Activated T-cell treated with anti-CD3 and anti-CD28 coated beads, Interleukin-2, amount 50 U/mL, for 72 hours (primary cell): ENCODE measurements around the gene RNF14. TPM values are rescaled to one million over a fixed set of nuclear protein-coding genes. Genes with fewer than 3 reads are reported as not detected.
A peak's percentile ranks its signal among the peaks of the same experiment; 100 is the strongest.
"Not testable (repeated sequence)": the region's sequence is repeated elsewhere in the genome, so short reads cannot be mapped to it uniquely, and the experiment has no call there.

Experiments
- ATAC-seq, 2 donors: fragments of 150-1000 bp; cut with Tn5 transposase; replicated peaks in 1 of 2; 2 replicates each; pipeline ENCODE4 v1.10.0; 2021; ENCODE audit warnings: moderate library complexity in 2 of 2, mild to moderate bottlenecking in 1 of 2
- DNase-seq, 2 donors: peaks; one replicate each; pipeline ENCODE4 v3.0.0; 2021 to 2022; ENCODE audit warnings: mixed read lengths in 1 of 2
- H3K27ac Mint-ChIP-seq: one replicate; pipeline ENCODE4 v1.8.0; 2022; ENCODE audit warnings: mild to moderate bottlenecking, moderate library complexity, mixed read lengths
- H3K27me3 Mint-ChIP-seq: one replicate; pipeline ENCODE4 v1.8.0; 2022; ENCODE audit warnings: low read depth, mixed read lengths
- H3K36me3 Mint-ChIP-seq, 2 donors: one replicate each; pipeline ENCODE4 v1.8.0; 2022; ENCODE audit warnings: mixed read lengths in 2 of 2, mild to moderate bottlenecking in 1 of 2; ENCODE audit not compliant: insufficient read depth in 2 of 2
- H3K4me1 Mint-ChIP-seq: one replicate; pipeline ENCODE4 v1.8.0; 2022; ENCODE audit warnings: low read depth, mixed read lengths
- H3K4me3 Mint-ChIP-seq, 2 donors: one replicate each; pipeline ENCODE4 v1.8.0; 2022; ENCODE audit warnings: mild to moderate bottlenecking in 2 of 2, mixed read lengths in 2 of 2, moderate library complexity in 2 of 2
- H3K9me3 Mint-ChIP-seq, 2 donors: one replicate each; pipeline ENCODE4 v1.8.0; 2022; ENCODE audit warnings: mixed read lengths in 2 of 2
- total RNA-seq, 2 donors: library from RNA; stranded (reverse); gene quantifications; one replicate each; pipeline ENCODE4 v1.2.3, GENCODE V29; 2022

The RNF14 gene
- total RNA-seq, 2 donors from 2014 or later = 38.6 to 40.4 TPM

DNA sequence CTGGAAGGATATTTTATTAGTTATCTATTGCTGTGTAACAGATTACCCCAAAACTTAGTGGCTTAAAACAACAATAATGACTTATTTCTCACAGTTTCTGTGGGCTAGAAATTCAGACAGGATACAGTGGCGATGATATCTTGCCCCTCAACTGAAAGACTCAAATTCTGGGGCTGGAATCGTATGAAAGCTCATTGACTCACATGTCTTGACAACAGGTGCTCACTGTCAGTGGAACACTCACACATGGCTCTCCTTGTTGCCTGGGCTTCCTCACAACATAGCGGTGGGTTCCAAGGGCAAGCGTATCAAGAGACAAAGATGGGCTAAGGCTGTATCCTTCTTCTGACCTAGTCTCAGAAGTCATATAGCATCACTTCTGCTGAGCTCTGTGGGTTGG lies 47.7 kb downstream of the RNF14 start:
- Mint-ChIP-seq H3K36me3 (peaks cover 0 to 5% of the 10 kb centered on the region in 2 donors), H3K9me3 (peaks cover 4 to 5% of the 10 kb centered on the region in 2 donors), H3K27me3 (no peaks in the 10 kb centered on the region), H3K4me1 (peaks cover 83% of the 10 kb centered on the region), H3K4me3 (peak overlapping the region; percentile 77 to 91), H3K27ac (peak overlapping the region; percentile 93)
- ATAC-seq (peak; percentile 44 to 61), DNase-seq (peak; percentile 53 to 61)

DNA sequence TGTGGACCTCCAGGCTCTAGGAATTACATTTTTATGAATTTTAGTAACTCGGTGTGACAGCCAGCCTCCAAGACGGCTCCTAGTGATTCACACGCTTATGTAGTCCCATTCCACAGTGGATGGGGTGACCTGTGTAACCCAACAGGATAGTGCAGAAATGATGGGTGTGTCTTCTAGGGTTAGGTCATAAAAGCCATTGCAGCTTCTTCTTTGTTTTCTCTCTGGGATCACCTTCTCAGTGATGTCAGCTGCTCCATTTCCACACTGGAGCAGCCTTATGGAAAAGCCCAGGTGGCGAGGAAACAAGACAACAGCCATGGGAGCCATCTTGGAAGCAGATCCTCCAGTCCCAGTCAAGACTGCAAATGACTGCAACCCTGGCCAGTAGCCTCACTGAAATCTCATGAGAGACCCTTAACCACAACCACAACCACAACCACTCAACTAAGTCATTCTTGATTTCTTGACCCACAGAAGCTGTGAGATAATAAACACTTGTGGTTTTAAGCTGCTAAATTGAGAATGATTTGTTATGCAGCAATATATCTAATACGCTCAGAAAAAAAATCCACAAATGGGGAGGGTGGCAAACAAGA lies 49.0 kb downstream of the RNF14 start:
- H3K27ac Mint-ChIP-seq = peak overlapping the region; percentile 56
- peaks cover 0 to 5% of the 10 kb centered on the region in 2 donors for H3K36me3 Mint-ChIP-seq
- peak overlapping the region; percentile 29 to 49 for H3K4me3 Mint-ChIP-seq
- H3K9me3 Mint-ChIP-seq = peaks cover 4 to 5% of the 10 kb centered on the region in 2 donors
- DNase-seq = peak; percentile 43 to 48
- ATAC-seq = no peak
- peaks cover 75% of the 10 kb centered on the region for H3K4me1 Mint-ChIP-seq
- H3K27me3 Mint-ChIP-seq = no peaks in the 10 kb centered on the region

DNA sequence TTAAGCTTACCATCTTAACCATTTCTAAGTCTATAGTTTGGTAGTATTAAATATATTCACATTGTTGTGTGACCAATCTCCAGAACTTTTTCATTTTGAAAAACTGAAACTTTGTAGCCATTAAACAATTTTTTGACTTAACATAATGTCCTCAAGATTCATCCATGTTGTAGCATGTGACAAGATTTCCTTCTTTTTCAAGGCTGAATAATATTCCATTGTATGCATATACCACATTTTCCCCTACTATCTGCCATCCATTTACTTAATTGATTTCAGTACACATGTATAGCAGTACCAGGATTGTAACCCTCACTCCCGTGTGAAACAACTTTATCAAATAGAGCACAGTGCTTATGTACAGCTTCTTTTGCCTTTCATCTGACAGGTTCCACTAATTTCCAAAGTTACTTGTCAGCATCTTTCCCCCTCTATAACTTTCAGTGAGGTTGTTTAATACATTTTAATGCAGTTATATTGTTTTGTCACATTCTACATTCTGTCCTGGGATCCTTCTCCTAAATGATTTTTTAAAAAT lies 51.3 kb downstream of the RNF14 start:
- ATAC-seq (no peak), DNase-seq (no peak)
- peaks cover 63% of the 10 kb centered on the region for H3K4me1 Mint-ChIP-seq
- H3K27ac Mint-ChIP-seq = no peak overlapping the region
- no peaks in the 10 kb centered on the region for H3K27me3 Mint-ChIP-seq
- no peak overlapping the region for H3K4me3 Mint-ChIP-seq
- peaks cover 0 to 5% of the 10 kb centered on the region in 2 donors for H3K36me3 Mint-ChIP-seq
- H3K9me3 Mint-ChIP-seq = peaks cover 4 to 5% of the 10 kb centered on the region in 2 donors

DNA sequence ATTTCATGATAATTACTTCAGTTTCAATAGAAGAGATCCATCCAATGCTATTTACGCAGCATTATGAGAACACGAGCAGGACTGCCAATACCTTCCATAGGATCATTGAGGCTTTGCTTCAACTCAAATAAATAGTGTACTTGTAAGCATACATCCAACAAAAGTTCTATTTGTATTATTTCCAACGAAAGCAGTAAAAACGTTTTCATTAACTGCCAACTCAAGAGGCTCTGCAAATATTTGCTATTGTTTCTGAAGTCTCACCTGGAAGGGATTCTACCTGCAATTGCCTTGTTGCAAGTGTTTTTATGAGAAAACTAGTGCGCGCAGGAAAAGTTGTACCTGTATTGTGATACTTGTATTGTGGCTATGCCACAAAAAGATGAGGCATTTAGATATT lies 54.9 kb downstream of the RNF14 start:
- Mint-ChIP-seq H3K36me3 (peaks cover 0 to 5% of the 10 kb centered on the region in 2 donors), H3K27me3 (no peaks in the 10 kb centered on the region), H3K9me3 (peaks cover 4 to 5% of the 10 kb centered on the region in 2 donors), H3K27ac (no peak overlapping the region), H3K4me3 (no peak overlapping the region), H3K4me1 (peaks cover 35% of the 10 kb centered on the region)
- no peak for DNase-seq
- ATAC-seq = no peak

DNA sequence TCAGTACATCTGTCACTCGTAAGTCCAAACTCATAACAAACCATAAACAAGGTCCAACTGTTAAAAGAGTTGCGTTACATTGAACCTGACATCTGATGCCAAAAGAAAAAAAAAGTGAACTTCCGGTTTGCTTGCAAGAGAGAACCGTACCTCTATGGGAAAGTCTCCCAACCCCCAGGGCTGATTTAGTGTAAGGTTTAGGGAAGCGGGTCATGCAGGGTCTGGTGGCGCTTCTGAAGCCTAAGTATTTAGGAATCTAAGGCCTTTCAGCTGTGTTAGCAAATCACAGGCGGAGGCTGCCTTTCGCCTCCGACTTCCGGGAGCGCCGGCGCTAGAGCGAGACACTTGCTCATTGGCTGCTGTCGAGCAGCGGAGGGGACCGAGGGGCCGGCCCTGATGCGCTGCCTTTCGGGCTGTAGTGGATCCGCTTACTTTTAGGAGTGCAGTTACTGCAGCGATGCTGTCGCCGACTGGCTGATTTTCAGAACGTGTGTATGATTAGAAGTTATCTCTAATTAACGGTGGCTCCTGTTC lies 55.9 kb downstream of the RNF14 start:
- peak; percentile 89 to 90 for DNase-seq
- peaks cover 26% of the 10 kb centered on the region for H3K4me1 Mint-ChIP-seq
- H3K36me3 Mint-ChIP-seq = peaks cover 0 to 3% of the 10 kb centered on the region in 2 donors

DNA sequence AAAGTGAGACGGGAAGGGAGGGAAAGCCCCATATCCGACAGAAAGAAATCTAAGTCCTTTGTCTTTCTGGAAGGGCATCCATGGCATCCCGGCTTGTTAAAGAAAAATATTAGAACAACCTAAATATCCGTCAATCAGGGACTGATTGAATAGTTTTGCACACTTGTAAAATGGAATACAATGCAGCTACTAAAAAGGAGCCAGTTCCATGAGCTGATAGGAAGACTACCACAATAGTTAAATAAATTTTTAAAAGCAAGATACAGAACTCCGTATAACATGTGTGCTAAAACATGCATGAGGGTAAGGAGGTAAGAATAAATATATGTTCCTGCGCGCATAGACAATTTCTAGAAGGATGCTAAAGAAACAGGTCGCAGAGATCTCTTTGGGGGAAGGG lies 56.7 kb downstream of the RNF14 start:
- H3K36me3 Mint-ChIP-seq = no peaks in the 10 kb centered on the region
- peak overlapping the region; percentile 90 to 99 for H3K4me3 Mint-ChIP-seq
- ATAC-seq (no peak), DNase-seq (no peak)
- peaks cover 19% of the 10 kb centered on the region for H3K4me1 Mint-ChIP-seq
- H3K9me3 Mint-ChIP-seq = no peaks in the 10 kb centered on the region
- H3K27ac Mint-ChIP-seq = peak overlapping the region; percentile 99
- H3K27me3 Mint-ChIP-seq = no peaks in the 10 kb centered on the region

More for the DNA sequence above, 55.9 kb downstream of the RNF14 start:
- H3K27ac Mint-ChIP-seq = peak overlapping the region; percentile 99
- peaks cover 4% of the 10 kb centered on the region in 2 donors for H3K9me3 Mint-ChIP-seq
- H3K27me3 Mint-ChIP-seq = no peaks in the 10 kb centered on the region
- peak; percentile 100 for ATAC-seq
- peak overlapping the region; percentile 90 to 99 for H3K4me3 Mint-ChIP-seq

DNA sequence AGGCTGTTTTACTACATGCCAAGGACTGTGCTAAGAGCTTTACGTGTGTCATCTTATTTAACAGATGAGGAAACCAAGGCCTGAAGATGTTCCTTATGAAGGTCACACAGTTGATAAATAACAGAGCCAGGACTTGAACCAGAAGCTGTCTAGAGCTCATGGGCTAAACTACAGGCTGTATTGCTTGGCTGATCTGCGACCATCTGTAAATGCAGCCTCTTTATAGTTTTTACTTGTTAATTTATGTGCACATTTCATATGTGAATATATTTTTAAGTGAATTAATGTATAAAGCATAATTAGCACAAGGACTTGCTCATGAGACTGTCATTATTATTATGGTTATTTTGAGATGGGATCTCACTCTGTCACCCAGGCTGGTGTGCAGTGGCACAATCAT lies 63.2 kb downstream of the RNF14 start:
- no peaks in the 10 kb centered on the region for H3K27me3 Mint-ChIP-seq
- peaks cover 0 to 2% of the 10 kb centered on the region in 2 donors for H3K36me3 Mint-ChIP-seq
- peaks cover 9% of the 10 kb centered on the region for H3K4me1 Mint-ChIP-seq
- DNase-seq = no peak
- H3K27ac Mint-ChIP-seq = no peak overlapping the region
- no peak for ATAC-seq
- H3K9me3 Mint-ChIP-seq = no peaks in the 10 kb centered on the region
- no peak overlapping the region for H3K4me3 Mint-ChIP-seq

DNA sequence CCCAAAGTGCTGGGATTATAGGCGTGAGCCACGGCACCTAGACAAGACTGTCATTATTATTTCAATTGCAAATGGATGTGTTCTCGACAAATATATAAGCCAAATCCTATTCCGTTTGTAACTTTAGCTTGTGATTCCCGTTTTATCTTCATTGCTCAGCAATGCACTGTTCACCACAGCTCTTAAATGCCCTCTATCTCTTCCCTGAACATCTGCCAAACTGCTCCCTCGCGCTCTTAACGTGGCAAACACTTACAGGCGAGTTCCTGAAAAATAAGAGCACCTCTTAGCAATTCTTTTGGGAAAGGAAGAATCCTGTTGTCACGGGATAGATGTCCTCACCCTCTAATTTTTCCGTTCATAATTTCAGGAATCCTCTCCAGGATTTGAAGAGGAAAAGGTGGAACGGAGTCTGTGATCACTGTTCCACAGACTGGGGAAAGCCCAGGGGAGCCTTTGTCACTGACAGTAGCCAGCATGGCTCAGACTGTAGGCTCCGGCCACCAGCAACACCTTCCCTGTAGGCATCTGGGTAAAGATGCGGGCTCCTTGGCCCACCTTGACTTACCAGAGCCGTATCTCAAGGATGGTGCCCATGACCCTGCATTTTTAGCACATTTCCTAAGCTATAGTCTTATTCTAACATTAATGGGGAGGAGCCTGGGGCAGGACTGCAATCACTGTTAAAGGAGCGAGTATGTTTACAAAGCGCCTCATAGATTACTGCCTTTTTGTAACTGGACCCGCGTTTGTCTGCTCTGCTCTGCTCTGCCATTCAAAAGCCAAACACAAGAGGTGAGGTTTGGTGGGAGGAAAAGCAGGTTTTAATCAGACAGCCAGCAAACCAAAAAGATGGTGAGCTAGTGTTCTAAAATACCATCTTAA lies 64.1 kb downstream of the RNF14 start:
- no peak overlapping the region for H3K27ac Mint-ChIP-seq

DNA sequence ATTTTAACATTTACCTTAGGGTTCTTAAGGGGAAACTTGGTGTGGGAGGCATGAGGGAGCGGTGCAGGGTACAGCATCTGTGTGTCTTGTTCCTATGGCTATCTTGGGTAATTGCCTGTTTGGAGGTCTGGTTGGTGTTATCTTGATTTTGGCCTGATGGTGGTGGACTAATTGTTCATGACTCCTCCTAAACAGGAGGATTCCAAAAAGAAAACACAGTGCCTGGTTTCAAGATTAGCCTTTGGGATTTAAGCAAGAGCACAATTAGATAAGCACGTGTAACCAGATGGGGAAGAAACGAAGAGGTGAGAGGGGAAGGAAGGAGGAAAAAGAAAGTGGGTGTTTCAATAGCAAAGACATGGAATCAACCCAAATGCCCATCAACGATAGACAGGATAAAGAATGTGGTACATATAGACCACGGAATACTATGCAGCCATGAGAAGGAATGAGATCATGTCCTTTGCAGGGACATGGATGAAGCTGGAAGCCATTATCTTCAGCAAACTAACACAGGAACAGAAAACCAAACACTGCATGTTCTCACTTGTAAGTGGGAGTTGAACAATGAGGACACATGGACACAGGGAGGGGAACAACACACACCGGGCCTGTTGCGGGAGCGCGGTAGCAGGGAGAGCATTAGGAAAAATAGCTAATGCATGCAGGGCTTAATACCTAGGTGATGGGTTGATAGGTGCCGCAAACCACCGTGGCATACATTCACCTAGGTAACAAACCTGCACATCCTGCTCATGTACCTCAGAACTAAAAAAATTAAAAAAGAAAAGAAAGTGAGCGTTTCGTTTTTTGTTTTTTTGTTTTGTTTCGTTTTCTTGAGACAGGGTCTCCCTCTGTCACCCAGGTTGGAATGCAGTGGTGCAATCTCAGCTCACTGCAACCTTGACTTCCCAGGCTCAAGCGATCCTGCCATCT lies 65.0 kb downstream of the RNF14 start:
- not testable (repeated sequence) for H3K27me3 Mint-ChIP-seq, H3K4me3 Mint-ChIP-seq, H3K4me1 Mint-ChIP-seq, DNase-seq, ATAC-seq, H3K27ac Mint-ChIP-seq, H3K36me3 Mint-ChIP-seq, H3K9me3 Mint-ChIP-seq

More for the DNA sequence above, 64.1 kb downstream of the RNF14 start:
- Mint-ChIP-seq H3K27me3 (no peaks in the 10 kb centered on the region), H3K36me3 (peaks cover 0 to 2% of the 10 kb centered on the region in 2 donors), H3K9me3 (no peaks in the 10 kb centered on the region), H3K4me3 (no peak overlapping the region), H3K4me1 (peaks cover 9% of the 10 kb centered on the region)
- no peak for DNase-seq
- no peak for ATAC-seq

DNA sequence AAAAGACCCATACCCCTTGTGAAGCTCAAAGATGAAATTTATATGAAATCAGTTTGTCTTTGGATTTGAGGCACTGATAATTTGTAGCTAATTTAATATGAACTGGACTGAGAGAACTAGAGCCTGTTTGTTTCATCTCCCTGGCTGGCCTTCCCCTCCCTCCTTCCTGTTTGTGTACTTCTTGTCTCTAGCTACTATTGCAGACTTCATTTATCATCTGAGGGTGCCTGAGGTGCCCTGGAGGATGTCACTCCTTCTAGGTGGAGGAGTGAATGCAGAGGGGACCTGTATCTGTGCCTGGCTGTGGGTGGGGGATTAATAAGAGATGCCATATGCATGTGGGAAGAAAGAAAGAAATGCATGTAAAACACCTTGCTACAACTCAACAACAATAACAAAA lies 66.1 kb downstream of the RNF14 start:
- Mint-ChIP-seq H3K27me3 (no peaks in the 10 kb centered on the region), H3K36me3 (peaks cover 0 to 2% of the 10 kb centered on the region in 2 donors), H3K4me3 (peak overlapping the region in 1 of 2 donors; percentile 28), H3K9me3 (no peaks in the 10 kb centered on the region), H3K4me1 (peaks cover 9% of the 10 kb centered on the region), H3K27ac (no peak overlapping the region)
- no peak for ATAC-seq
- DNase-seq = no peak

DNA sequence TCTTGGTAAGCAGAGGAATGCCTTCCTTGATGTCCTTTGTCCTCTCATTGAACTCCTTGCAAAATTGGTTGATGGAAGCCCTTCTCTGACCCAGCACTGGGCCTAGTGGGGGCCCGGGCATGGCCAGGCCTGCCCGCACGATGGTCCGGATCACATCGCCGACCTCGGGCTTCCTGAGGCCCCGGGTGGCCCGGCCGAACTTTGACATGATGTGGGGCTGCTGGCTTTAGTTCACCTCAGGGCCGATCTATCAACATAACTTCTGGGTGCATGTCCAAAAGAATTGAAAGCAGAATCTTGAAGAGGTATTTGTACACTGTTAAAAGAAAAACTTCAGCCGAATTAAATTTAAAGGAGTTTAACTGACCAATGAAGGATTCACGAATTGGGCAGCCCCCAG lies 68.0 kb downstream of the RNF14 start:
- peaks cover 9% of the 10 kb centered on the region for H3K4me1 Mint-ChIP-seq
- no peak for ATAC-seq

DNA sequence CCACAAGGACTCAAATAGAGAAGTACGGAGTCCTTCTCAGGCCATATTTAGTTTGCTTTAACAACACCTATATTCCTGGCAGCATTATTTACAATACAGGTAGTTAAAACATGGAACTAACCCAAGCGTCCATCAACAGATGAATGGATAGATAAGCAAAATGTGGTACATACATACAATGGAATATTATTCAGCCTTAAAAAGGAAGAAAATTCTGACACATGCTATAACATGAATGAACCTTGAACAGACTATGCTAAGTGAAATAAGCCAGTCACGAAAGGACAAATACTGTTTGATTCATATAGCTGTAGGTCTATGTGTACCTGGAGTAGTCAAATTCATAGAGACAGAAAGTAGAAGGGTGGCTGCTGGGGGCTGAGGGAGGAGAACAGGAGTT lies 68.7 kb downstream of the RNF14 start:
- not testable (repeated sequence) for H3K4me1 Mint-ChIP-seq, DNase-seq, H3K27me3 Mint-ChIP-seq, H3K36me3 Mint-ChIP-seq, ATAC-seq, H3K4me3 Mint-ChIP-seq, H3K27ac Mint-ChIP-seq, H3K9me3 Mint-ChIP-seq

More for the DNA sequence above, 68.0 kb downstream of the RNF14 start:
- Mint-ChIP-seq H3K36me3 (peaks cover 0 to 2% of the 10 kb centered on the region in 2 donors), H3K9me3 (no peaks in the 10 kb centered on the region), H3K27ac (no peak overlapping the region), H3K4me3 (no peak overlapping the region), H3K27me3 (no peaks in the 10 kb centered on the region)
- no peak for DNase-seq
